Parathyroid adenoma (tissue), 2 donors: ENCODE results near the gene SNAI3.

ENCODE experiments used
- H2AFZ ChIP-seq: fragments of 300-600 bp; sonication (generic); one replicate; pipeline ENCODE4 v1.7.0; 2017; ENCODE audit warnings: antibody characterized with exemption, mild to moderate bottlenecking
- H3K27ac ChIP-seq: fragments of 300-600 bp; sonication (generic); one replicate; pipeline ENCODE4 v1.7.0; 2017
- H3K27me3 ChIP-seq: fragments of 300-600 bp; sonication (generic); one replicate; pipeline ENCODE4 v1.7.0; 2017; ENCODE audit warnings: low read length; ENCODE audit not compliant: control insufficient read depth, insufficient read depth
- H3K36me3 ChIP-seq: fragments of 300-600 bp; sonication (generic); one replicate; pipeline ENCODE4 v1.7.0; 2017; ENCODE audit warnings: low read length; ENCODE audit not compliant: control insufficient read depth, insufficient read depth
- H3K4me1 ChIP-seq: fragments of 300-600 bp; sonication (generic); one replicate; pipeline ENCODE4 v1.7.0; 2017; ENCODE audit warnings: control low read depth
- H3K4me2 ChIP-seq: fragments of 300-600 bp; sonication (generic); one replicate; pipeline ENCODE4 v1.7.0; 2017; ENCODE audit warnings: low read length
- H3K4me3 ChIP-seq: fragments of 300-600 bp; sonication (generic); one replicate; pipeline ENCODE4 v1.7.0; 2017; ENCODE audit warnings: low read depth, low read length
- H3K79me2 ChIP-seq: fragments of 300-600 bp; sonication (generic); one replicate; pipeline ENCODE4 v1.7.0; 2017; ENCODE audit warnings: control low read depth
- H3K9ac ChIP-seq: fragments of 300-600 bp; sonication (generic); one replicate; pipeline ENCODE4 v1.7.0; 2017; ENCODE audit warnings: mild to moderate bottlenecking
- H3K9me3 ChIP-seq: fragments of 300-600 bp; sonication (generic); one replicate; pipeline ENCODE4 v1.7.0; 2017; ENCODE audit warnings: low read length; ENCODE audit not compliant: control insufficient read depth
- TF ChIP-seq, protein P1 (sequence below): fragments of 300-600 bp; sonication (generic); IDR thresholded peaks from one replicate; pipeline ENCODE4 v1.7.0; 2017; ENCODE audit warnings: antibody characterized with exemption, mild to moderate bottlenecking
- donor health status: primary hyperparathyroidism.

The SNAI3 gene

DNA sequence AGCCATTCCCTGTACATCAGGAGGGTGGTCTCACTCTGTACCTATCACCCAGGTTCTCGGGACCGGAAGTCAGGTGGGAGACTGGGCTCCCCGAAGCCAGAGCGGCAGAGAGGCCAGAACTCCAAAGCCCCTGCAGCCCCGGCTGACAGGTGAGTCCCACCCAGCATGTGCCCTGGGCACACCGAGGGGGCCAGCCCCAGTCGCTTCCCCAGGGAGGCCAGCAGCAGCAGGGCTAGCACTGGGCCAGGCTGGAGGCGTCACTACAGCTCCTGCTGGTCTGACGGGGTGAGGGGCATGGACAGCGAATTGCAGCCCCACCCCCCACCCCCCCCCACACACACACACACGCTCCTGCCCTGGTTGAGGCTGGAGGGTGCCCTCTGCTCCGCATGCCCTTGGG lies 55.9 kb downstream of the SNAI3 start:
- Histone ChIP-seq H3K4me3 (no peak overlapping the region), H3K27me3 (no peaks in the 10 kb centered on the region), H3K79me2 (no peaks in the 10 kb centered on the region), H3K4me1 (no peaks in the 10 kb centered on the region), H3K36me3 (no peaks in the 10 kb centered on the region), H2AFZ (no peak overlapping the region), H3K4me2 (no peak overlapping the region), H3K27ac (no peak overlapping the region), H3K9ac (no peak overlapping the region), H3K9me3 (no peaks in the 10 kb centered on the region)
- TF ChIP-seq, protein P1, sequence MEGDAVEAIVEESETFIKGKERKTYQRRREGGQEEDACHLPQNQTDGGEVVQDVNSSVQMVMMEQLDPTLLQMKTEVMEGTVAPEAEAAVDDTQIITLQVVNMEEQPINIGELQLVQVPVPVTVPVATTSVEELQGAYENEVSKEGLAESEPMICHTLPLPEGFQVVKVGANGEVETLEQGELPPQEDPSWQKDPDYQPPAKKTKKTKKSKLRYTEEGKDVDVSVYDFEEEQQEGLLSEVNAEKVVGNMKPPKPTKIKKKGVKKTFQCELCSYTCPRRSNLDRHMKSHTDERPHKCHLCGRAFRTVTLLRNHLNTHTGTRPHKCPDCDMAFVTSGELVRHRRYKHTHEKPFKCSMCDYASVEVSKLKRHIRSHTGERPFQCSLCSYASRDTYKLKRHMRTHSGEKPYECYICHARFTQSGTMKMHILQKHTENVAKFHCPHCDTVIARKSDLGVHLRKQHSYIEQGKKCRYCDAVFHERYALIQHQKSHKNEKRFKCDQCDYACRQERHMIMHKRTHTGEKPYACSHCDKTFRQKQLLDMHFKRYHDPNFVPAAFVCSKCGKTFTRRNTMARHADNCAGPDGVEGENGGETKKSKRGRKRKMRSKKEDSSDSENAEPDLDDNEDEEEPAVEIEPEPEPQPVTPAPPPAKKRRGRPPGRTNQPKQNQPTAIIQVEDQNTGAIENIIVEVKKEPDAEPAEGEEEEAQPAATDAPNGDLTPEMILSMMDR, result no peak

DNA sequence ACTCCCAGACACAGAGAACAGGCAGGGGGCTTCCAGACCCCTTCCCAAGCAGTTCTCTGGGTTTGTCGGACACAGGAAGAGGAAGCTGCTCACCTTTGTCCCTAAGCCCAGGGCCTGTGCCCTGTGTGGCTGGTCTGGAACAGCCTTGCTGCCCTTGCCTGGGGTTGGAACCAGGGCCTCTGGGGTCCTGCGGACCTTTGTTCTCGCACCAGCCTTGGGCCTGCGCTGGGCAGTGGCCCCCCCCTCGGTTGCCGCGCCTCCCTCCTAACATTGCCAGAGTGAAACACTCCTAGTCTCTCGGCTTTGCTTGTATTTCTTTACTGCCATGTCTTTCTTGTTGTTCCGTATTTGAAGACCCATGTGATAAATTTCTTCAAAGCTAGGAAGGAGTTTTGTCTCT lies 56.5 kb downstream of the SNAI3 start:
- H3K27ac ChIP-seq, result no peak overlapping the region
- H3K4me1 ChIP-seq, result no peaks in the 10 kb centered on the region
- no peaks in the 10 kb centered on the region for H3K9me3 ChIP-seq
- H3K9ac ChIP-seq, result no peak overlapping the region
- H3K4me3 ChIP-seq, result no peak overlapping the region
- H3K79me2 ChIP-seq, result no peaks in the 10 kb centered on the region
- H2AFZ ChIP-seq, result no peak overlapping the region
- H3K36me3 ChIP-seq, result no peaks in the 10 kb centered on the region
- H3K4me2 ChIP-seq, result no peak overlapping the region
- no peaks in the 10 kb centered on the region for H3K27me3 ChIP-seq
- TF ChIP-seq, protein P1, result no peak

DNA sequence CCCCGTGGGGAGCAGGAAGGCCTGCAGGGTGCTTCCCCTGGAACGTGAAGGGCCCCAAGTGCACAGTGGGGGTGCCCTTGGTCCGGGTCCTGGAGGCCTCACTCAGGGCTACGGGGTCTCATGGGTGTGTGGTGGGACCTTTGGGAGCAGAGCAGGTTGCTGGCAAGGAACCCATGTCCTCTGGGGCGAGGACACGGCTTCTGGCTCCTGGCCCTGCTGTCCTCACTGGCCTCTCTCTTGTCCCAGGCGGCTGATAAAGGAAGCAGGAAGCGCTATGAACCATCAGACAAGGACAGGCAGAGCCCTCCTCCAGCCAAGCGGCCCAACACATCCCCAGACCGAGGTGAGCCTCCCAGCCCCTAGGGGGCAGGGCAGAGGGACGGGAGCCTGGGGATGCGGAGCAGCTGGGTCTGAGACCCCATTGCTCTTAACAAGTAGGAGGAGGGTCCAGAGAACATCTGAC lies 57.8 kb downstream of the SNAI3 start:
- Histone ChIP-seq H2AFZ (no peak overlapping the region), H3K79me2 (no peaks in the 10 kb centered on the region), H3K4me1 (no peaks in the 10 kb centered on the region), H3K4me2 (no peak overlapping the region), H3K4me3 (no peak overlapping the region), H3K36me3 (no peaks in the 10 kb centered on the region), H3K27me3 (no peaks in the 10 kb centered on the region), H3K9ac (no peak overlapping the region), H3K9me3 (no peaks in the 10 kb centered on the region), H3K27ac (no peak overlapping the region)
- TF ChIP-seq, protein P1, result peak; percentile 16
